ENCODE data around the gene TET3.

DNA sequence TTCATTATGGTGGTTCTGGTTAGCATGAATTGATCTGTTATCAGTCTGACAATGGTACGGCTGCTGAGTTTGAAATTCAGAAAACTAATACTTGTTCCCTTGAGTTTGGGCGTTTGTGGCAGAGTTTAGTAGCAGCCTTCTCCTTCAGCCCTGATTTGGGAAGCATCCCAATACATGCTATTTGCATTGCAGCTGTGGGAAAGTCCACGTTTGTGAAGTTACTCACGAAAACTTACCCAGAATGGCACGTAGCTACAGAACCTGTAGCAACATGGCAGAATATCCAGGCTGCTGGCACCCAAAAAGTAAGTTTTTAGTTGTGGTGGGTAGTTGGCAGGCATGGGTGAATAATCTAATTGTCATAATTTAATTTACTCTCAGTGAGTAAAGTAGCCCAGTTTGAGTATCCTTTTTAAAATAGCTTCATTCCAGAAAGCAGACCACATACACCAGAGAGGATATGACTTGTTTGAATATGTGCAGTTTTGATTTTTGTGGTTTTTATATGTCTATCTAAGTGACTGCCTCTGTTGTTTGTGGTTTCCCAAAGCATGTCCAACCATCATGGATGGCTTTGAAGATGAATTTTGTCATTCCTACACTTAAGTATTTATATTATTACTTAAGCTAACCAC is 45.9 kb upstream of the TET3 start:
- TF ChIP-seq EZH2 (IDR thresholded peaks at IDR 0.05; ENCODE audit: borderline replicate concordance), result no peak
- TF ChIP-seq, protein P1, sequence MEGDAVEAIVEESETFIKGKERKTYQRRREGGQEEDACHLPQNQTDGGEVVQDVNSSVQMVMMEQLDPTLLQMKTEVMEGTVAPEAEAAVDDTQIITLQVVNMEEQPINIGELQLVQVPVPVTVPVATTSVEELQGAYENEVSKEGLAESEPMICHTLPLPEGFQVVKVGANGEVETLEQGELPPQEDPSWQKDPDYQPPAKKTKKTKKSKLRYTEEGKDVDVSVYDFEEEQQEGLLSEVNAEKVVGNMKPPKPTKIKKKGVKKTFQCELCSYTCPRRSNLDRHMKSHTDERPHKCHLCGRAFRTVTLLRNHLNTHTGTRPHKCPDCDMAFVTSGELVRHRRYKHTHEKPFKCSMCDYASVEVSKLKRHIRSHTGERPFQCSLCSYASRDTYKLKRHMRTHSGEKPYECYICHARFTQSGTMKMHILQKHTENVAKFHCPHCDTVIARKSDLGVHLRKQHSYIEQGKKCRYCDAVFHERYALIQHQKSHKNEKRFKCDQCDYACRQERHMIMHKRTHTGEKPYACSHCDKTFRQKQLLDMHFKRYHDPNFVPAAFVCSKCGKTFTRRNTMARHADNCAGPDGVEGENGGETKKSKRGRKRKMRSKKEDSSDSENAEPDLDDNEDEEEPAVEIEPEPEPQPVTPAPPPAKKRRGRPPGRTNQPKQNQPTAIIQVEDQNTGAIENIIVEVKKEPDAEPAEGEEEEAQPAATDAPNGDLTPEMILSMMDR (IDR thresholded peaks at IDR 0.05; ENCODE audit: poor library complexity), result no peak
- no peak for TF ChIP-seq EZH2phosphoT487 (IDR thresholded peaks at IDR 0.05; ENCODE audit: low read depth, severe bottlenecking, unreplicated experiment)
